ENCODE measurements around the gene AGFG2.

The AGFG2 gene

DNA sequence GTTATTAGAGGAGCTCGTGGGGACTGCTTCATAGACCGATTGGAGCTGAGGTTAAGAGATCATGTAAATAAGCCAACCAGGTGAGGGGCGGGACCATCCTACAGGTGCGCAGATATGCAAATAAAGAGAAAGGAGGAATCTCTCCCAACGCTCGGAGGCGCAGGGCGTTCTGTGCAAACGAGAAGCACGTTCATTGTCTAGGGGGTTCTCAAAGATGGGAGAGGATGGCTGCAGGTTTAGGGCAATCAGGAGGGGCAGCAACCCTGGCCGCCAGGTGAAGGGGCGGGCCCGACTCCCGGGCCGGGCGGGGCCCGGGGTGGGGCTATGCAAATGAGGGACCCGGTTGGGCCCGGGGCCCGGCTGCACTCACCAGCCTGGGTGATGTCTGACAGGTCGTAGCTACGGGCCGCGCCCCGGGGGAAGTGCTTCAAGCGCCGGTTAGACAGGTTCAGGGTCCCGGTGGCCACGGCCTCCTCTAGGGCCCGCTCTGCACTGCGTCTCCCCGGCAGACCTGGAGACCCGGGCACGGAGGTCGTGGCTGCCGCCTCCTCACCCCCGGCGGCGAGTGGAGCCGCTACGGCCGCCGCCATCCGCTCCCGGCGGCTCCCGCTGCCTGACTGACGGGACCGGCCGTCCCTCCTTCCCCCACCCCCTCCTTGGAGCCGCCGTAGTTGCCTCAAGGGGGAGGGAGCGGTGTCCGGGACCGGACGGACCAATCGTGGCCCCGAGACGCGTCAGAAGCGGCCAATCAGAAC is 46.7 kb downstream of the AGFG2 start, which contains the start of gene LRCH4:
TSS of gene LRCH4 (minus strand) at position 619 of the 755 bp plus-strand sequence. CDS start at position 590, 29 bp downstream.
- DNase-seq (ENCODE audit: low read depth in 2 of 2), result no peak

DNA sequence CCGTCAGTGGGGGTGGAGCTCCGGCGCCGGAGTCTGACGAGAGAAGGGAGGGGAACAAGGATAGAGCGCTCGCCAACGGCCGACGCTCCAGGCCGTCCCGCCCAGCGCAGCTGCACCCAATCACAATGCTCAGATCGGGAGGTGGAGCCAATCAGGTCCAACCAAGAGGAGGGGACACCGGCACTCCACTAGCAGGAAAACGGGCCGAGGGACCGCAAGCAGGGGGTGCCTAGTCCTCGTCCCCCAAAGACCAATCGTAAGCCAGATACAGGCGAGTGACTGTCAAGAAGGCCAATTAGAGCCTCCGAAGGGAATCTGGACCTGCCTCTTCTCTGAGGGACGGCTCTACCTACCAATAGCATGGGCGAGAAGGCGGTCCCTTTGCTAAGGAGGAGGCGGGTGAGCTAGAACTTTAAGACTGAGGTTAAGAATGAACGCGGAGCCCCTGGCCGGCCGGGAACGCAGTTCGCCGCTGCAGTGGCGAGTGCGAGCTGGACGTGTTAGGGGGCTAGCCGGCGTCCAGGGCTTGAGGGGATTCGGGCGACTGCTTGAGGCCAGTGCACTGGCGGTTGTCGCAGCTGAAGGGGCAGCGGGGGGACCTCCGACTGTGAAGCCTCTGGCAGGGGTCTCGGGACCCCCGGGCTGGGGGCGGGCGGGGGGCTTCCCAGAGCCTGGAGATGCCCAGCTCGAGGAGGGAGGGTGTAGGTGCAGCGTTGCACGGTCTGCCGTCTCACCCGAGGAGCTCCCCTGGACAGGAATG is 47.4 kb downstream of the AGFG2 start, which contains the start of gene FBXO24:
TSS of gene FBXO24 (plus strand) at position 63 of the 760 bp plus-strand sequence. CDS start at position 361, 298 bp downstream.
- DNase-seq (ENCODE audit: low read depth in 2 of 2), result peak; percentile 97 to 100

DNA sequence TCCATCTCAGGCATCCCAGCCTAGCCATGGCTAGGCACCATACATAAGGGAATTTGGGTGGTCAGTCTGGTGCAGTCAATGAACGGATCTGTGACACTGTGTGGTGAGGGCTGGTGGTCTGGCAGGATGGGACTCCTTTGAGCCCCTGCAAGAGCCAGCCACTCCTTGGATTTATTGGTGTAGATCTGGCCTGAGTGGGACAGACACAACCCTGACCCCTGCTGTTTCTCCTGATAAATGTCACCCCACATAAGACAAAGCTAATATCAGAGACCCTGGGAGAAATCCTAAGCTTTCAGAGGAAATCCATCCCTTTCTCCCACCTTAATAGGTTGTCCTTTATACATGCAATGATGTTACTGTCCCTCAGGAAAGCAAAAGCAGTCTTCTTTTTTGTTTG is 49.4 kb downstream of the AGFG2 start:
- no peak for DNase-seq (ENCODE audit: low read depth in 2 of 2)

DNA sequence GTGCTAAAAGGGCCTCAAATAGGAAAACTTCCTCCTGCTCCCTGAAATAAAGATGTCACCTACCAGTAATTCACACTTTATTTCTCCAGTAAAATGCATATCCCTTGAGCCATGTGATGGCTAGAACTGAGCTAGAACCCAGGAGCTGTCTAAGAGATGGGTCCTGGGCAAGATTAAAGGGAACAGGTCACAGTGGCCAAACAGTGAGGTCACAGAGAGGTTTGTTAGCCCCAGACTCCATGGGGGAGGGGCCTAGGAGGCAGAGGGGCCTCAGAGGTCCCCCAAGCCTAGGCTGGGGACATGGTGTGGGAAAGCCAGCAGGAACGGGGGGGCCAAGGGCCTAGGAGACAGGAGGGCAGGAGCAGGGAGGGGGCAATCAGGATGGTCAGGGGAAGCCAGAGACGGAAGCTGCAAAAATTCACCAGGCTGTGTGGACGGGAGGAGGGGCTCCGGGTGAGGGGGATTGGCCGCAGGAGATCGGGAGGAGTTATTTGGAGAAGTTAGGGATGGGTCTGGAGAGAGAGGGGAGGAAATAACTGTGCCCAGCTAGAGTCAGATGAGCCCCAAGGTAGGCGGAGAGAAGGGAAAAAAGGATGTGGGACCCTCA is 50.4 kb downstream of the AGFG2 start:
- no peak for DNase-seq (ENCODE audit: low read depth in 2 of 2)

DNA sequence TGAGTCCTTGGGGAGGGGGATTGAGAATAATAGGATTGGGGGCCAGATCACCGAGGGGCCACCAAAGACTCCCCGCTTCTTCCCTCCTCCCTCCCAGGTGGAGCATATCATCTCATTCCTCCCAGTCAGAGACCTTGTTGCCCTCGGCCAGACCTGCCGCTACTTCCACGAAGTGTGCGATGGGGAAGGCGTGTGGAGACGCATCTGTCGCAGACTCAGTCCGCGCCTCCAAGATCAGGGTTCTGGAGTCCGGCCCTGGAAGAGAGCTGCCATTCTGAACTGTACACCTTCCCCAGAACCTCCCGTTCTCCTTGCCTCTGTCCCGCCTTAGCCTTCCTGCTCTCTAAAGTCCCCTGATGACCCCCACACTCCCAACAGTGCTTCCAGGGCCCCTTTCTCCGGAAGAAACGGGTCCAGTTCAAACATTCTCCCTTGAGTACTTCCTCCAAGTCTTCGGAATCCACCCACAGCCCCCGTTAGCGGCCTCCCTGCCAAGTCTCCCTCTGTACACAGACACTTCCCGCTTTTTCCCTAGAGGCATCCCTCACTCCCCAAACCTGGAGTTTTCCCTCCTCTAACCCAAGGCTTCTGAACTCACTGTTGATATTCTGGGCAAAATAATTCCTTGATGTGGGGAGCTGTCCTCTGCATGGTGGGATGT is 51.2 kb downstream of the AGFG2 start:
- no peak for DNase-seq (ENCODE audit: low read depth in 2 of 2)

DNA sequence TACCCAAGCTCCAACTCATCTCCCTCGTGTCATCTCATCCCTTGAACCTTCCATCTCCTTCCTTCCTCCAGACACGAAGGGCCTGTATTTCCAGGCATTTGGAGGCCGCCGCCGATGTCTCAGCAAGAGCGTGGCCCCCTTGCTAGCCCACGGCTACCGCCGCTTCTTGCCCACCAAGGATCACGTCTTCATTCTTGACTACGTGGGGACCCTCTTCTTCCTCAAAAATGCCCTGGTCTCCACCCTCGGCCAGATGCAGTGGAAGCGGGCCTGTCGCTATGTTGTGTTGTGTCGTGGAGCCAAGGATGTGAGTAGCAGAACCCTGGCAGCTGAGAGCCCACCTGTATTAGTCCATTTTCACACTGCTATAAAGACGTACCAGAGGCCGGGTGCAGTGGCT is 52.6 kb downstream of the AGFG2 start:
- DNase-seq (ENCODE audit: low read depth in 2 of 2), result no peak

DNA sequence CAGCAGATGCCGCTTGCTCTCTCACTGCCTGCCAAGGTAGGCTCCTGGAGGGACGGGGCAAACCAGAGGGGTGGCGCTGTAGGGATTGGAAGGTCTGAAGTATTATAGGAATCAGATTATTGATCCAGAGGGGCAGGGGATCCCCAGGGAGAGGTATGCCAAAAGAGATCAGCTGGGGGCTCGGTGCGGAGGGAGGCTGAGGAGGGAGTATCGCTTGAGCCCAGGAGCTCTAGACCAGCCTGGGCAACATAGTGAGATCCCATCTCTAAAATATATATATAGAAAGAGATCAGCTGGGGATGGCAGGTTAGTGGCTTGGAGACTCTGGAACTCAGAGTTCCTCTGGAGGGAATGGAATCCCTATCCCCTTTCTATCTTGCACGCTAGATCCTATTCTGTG is 56.2 kb downstream of the AGFG2 start:
- no peak for DNase-seq (ENCODE audit: low read depth in 2 of 2)

DNA sequence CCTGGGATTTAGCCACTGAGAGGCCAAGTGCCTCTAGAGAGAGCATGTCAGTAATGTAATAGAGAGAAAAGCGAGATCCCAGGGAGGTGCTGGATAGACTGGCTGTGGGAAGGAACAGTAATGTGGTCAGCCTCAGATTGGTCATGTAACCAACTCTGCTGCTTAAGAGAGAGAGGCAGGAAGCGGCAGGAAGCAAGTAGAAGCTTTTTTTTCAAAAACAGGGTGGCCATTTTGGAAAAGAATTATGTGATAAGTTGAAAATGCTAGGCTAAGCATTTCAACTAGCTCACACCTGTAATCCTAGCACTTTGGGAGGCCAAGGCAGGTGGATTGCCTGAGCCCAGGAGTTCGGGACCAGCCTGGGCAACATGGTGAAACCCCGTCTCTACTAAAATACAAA is 59.4 kb downstream of the AGFG2 start:
- DNase-seq (ENCODE audit: low read depth in 2 of 2), result no peak

DNA sequence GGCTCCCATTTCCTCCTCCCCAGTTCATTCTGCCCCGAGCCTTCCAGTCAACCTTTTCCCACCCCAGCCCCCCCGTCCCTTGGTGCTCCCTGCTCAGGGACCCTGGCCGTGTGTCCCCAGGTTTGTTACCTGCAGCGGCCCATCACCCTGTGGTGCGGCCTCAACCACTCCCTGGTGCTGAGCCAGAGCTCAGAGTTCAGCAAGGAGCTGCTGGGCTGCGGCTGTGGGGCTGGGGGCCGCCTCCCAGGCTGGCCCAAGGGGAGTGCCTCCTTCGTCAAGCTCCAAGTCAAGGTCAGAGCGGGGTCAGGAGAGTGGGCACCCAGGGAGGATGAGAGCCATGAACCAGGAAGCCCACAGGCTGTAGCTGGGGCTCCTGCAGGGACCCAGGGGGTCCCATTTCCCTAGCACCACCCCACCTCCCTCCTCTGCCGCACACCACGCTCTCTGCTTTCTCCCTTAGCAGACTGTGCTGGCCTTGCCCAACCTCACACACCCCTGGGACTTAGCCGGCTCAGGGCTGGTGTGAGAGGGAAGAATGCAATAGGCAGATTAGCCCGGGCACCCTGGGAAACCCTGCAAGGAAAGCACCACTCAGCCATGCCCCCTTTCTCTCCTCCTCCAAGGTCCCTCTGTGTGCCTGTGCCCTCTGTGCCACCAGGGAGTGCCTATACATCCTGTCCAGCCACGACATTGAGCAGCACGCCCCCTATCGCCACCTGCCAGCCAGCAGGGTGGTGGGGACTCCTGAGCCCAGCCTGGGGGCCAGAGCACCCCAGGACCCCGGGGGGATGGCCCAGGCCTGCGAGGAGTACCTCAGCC is 61.1 kb downstream of the AGFG2 start:
- no peak for DNase-seq (ENCODE audit: low read depth in 2 of 2)

DNA sequence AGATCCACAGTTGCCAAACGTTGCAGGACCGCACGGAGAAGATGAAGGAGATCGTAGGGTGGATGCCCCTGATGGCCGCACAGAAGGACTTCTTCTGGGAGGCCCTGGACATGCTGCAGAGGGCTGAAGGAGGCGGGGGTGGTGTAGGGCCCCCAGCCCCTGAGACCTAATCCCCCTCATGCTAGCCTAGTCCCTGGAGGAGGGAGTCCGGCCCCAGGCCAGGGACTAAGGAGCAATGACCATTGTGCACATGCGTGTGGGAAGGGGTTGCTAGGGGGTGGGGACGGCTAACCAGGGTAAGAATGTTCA is 61.7 kb downstream of the AGFG2 start:
- no peak for DNase-seq (ENCODE audit: low read depth in 2 of 2)

DNA sequence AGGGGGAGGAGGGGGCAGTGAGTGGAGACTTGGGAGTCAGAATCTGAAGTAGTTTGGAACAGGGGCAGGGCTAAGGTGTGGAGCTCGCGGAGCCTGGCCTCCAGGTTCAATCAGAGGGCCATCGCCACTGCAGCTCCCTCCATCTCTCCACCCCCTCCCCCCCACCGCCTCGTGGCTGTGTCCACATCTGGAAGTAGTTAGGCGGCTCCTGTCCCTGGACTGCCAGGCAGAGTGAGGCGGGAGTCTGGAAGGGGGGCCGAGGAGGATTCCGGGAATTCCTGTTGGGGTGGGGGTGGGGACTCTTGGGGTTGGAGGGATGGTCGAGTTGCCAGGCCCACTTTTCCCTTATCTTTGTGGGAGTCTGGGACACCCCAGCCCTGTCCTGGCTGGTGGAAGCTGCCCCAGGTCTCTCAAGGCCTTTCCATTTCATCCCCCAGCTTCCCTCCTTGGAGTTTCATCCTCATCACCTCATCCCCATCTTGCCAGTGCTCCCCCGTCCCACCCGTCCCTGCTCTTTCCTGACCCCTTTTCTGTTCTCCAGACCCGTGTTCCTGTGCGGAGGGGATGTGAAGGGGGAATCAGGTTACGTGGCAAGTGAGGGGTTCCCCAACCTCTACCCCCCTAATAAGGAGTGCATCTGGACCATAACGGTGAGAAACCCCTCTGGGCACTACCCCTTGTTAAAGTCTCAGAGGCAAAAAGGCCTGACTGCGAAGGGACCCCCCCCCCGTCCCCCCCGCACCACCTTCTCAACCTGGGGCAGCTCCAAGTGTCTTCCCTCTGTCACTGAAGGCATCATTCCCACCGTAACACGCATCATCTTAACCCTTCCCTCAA is 64.1 kb downstream of the AGFG2 start:
- DNase-seq (ENCODE audit: low read depth in 2 of 2), result no peak

DNA sequence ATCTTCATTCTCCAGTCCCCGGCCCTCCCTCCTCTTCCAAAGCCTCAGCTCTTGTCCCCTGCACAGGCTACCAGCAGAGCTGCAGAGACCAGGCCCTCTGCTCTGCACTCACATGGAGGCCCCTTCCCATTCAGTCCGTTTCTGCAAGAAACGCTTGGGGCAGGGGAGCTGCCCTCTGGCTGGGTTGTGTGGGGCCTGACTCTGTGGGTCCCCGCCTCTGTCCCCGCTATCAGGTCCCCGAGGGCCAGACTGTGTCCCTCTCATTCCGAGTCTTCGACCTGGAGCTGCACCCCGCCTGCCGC is 64.7 kb downstream of the AGFG2 start:
- DNase-seq (ENCODE audit: low read depth in 2 of 2), result no peak

DNA sequence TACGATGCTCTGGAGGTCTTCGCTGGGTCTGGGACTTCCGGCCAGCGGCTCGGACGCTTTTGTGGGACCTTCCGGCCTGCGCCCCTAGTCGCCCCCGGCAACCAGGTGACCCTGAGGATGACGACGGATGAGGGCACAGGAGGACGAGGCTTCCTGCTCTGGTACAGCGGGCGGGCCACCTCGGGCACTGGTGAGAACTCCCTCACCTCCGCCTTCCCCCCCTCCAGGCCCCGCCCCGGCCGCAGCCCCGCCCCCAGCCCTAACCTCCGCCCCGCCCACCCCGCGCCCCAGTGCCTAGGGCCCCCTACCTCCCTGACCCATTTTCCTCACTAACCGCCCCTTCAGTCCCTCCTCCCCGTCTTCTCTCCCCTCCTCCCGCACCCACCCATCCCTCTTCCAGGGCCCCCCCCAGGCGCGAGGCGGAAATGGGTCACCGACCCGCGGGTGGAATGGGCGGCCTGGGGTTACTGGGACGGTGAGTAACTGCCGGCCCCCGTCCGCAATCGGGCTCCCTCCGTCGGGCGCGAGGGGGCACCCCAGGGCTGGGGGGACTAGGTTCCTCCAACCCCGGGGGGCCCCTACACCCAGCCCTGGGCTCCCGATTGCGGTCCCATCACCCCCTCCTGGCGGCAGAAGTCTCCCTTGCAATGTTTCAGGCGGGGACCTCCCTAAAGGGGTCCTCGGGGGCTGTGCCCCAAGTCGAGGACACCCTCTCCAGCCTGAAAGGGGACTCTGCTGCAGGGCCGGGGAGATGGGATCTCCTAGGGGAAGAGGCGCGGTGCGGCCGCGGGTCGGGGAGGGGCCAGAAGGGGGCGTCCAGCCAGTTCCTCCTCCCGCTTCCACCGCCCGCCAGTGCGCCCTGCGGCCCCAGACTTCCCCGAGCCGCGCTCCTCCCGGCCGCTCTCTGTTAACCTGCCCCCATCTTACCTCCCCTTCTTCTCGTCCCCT is 65.3 kb downstream of the AGFG2 start:
- DNase-seq (ENCODE audit: low read depth in 2 of 2), result peak; percentile 65 to 66

DNA sequence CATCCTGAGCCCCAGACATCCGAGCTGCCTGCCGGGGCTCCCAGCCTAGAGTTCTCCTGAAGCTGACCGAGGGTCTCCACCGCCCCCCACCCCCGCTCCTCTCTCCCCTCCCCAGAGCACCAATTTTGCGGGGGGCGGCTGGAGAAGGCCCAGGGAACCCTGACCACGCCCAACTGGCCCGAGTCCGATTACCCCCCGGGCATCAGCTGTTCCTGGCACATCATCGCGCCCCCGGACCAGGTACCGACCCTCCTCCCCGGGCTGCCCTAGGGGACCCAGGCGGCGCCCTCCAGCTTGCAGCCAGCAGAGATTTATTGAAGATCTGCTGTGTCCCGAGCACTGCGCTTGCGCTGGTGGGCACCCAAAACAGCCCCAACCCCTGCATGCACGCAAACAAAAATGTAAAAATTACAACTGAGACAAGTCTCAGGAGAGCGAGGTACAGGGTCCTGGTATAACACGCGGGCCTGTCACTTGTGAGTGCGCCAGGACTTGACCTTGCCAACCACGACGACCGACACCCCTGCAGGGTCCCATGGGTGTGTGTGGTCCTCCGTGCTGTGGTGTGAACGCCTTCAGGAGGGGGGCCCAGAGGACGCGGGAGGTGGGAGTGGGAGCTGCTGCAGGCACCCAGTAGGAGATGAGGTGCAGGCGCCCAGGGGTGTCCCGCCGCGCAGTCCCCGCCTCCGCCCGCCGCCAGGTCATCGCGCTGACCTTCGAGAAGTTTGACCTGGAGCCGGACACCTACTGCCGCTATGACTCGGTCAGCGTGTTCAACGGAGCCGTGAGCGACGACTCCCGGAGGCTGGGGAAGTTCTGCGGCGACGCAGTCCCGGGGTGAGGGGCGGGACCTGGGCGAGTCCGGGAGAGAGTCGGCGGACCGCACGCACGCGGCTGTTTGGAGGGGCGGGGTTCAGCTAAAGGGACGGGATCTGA is 66.2 kb downstream of the AGFG2 start:
- DNase-seq (ENCODE audit: low read depth in 2 of 2), result no peak

DNA sequence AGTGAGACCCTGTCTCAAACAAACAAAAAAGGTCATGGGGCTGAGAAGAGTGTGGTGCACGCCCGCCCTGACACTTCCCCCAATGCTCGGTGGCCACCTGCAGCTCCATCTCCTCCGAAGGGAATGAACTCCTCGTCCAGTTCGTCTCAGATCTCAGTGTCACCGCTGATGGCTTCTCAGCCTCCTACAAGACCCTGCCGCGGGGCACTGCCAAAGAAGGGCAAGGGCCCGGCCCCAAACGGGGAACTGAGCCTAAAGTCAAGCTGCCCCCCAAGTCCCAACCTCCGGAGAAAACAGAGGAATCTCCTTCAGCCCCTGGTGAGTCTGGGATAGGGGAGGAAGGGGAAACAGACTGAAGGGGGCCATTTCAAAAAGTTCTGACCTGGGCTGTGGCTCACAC is 67.3 kb downstream of the AGFG2 start:
- DNase-seq (ENCODE audit: low read depth in 2 of 2), result no peak

DNA sequence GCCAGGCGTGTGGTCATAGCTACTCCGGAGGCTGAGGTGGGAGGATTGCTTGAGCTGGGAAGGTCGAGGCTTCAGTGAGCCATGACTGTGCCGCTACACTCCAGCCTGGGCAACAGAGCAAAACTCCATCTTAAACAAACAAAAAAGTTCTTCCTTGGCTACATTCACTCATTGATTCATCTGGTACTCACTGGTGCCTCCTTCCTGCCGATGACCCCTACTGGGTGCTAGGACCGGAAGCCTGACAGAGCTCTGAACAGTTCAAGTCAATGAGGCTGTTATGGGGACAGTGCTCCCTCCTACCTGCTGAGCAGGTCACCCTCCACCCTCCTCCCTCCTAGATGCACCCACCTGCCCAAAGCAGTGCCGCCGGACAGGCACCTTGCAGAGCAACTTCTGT is 68.1 kb downstream of the AGFG2 start:
- no peak for DNase-seq (ENCODE audit: low read depth in 2 of 2)

DNA sequence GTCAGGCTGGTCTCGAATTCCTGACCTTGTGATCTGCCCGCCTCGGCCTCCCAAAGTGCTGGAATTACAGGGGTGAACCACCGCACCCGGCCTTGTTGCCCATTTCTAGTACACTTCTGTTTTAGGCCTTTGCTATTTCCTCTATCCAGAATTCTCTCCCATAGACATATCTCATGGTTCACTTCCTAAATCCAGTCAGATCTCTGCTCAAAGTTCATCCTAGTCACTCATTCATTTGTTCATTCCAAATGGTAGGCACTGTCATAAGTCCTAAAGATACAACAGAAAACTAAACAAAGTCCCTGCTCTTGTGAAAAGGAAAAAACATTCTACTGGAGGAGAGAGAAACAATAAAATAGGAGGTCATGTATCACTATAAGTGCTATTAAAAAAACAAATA is 71.0 kb downstream of the AGFG2 start:
- DNase-seq (ENCODE audit: low read depth in 2 of 2), result no peak

DNA sequence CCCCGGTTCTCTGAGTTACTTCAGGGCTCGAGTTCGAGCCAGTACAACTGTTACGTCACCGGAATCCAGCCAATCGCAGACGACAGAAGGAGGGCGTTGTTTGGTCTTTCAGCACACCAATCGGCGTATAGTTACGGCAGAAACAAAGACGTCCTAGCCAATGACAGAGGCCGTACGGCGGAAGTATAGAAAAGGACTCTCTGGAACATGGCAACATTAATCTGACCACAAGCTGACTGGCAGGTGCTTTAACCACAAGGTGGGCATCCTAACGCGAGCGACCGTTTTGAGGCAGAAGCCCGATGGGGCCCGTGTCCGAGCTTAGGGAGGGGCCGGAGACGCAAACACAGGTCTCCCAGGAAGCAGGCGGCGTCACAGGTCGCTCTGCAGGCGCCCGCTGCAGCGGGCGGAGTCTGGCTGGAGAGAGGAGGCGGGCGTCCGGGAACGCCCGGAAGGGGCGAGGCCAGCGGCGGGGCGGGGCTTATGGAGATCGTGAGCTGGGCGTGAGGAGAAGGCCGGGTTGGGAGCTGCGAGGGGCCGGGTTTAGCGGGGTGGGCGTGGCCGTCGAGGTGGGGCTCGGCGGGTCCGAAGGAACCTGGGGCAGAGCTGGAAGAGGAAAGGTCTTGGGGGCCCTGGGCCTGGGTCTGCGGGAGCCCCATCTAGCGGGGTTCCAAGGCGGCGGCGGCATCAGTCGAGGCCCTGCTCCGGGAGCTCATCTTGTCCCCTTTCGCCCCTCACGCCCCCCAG is 73.2 kb downstream of the AGFG2 start, which contains the start of gene MOSPD3:
TSS of gene MOSPD3 (plus strand) at position 558 of the 747 bp plus-strand sequence. CDS start 252 bp downstream, outside the sequence.
- DNase-seq (ENCODE audit: low read depth in 2 of 2), result peak; percentile 97 to 99
